Stimulated activated CD4-positive, alpha-beta T cell treated with anti-CD3 and anti-CD28 coated beads, TNF-alpha, amount 100 ng/mL, for 4 hours (primary cell): ENCODE results near the gene TMEM108.

Experiments
- DNase-seq, 3 experiments: peaks; one replicate each; pipeline ENCODE4 v3.0.0-alpha.2; 2020; ENCODE audit warnings: low read depth in 3 of 3

The TMEM108 gene

GRCh38 chr3:133414021-133414392 is 375.8 kb downstream of the TMEM108 start:
- no peak for DNase-seq

- DNase-seq = no peak
These were observed 380.2 kb downstream of the TMEM108 start for GRCh38 chr3:133418361-133418760.

GRCh38 chr3:133419151-133419909 is 381.1 kb downstream of the TMEM108 start:
- DNase-seq = no peak

GRCh38 chr3:133424937-133425869 is 387.0 kb downstream of the TMEM108 start:
- DNase-seq = no peak

- no peak for DNase-seq
These were observed 387.7 kb downstream of the TMEM108 start for GRCh38 chr3:133425898-133426297.

GRCh38 chr3:133426721-133427120 is 388.5 kb downstream of the TMEM108 start:
- no peak for DNase-seq

GRCh38 chr3:133428552-133428951 is 390.4 kb downstream of the TMEM108 start:
- no peak for DNase-seq

GRCh38 chr3:133429063-133429462 is 390.9 kb downstream of the TMEM108 start:
- DNase-seq = no peak

- DNase-seq = no peak
These were observed 401.4 kb downstream of the TMEM108 start for GRCh38 chr3:133439563-133439962.

GRCh38 chr3:133440652-133441051 is 402.5 kb downstream of the TMEM108 start:
- DNase-seq = no peak

GRCh38 chr3:133441867-133442270 is 403.7 kb downstream of the TMEM108 start:
- DNase-seq = no peak

GRCh38 chr3:133442518-133442917 is 404.3 kb downstream of the TMEM108 start:
- DNase-seq = no peak

GRCh38 chr3:133443649-133444422 is 405.6 kb downstream of the TMEM108 start:
- DNase-seq = no peak

GRCh38 chr3:133444423-133444774 is 406.2 kb downstream of the TMEM108 start:
- no peak for DNase-seq

GRCh38 chr3:133445108-133445507 is 406.9 kb downstream of the TMEM108 start:
- DNase-seq = no peak
